IPS DF 4.7 (cell line): Measurements from ENCODE around the gene TMEM267.
"Not testable (repeated sequence)": the region's sequence is repeated elsewhere in the genome, so short reads cannot be mapped to it uniquely, and the experiment has no call there.

Source experiments
- DNase-seq: peaks from one replicate; pipeline ENCODE4 v3.0.0-alpha.2; 2013; ENCODE audit warnings: low spot score; ENCODE audit errors: extremely low read depth

The TMEM267 gene

GRCh38 chr5:43410414-43410813 is 73.3 kb downstream of the TMEM267 start:
- no peak for DNase-seq

GRCh38 chr5:43409809-43410271 is 73.8 kb downstream of the TMEM267 start:
- no peak for DNase-seq

GRCh38 chr5:43402524-43403066 is 81.1 kb downstream of the TMEM267 start:
- DNase-seq: not testable (repeated sequence)

GRCh38 chr5:43401827-43402226 is 81.8 kb downstream of the TMEM267 start:
- DNase-seq: no peak

GRCh38 chr5:43400082-43400481 is 83.6 kb downstream of the TMEM267 start:
- DNase-seq: no peak

GRCh38 chr5:43396762-43397304 is 86.8 kb downstream of the TMEM267 start:
- DNase-seq: no peak
